IPS-18c (cell line): ENCODE results near the gene BOD1.
"Not testable (repeated sequence)": the region's sequence is repeated elsewhere in the genome, so short reads cannot be mapped to it uniquely, and the experiment has no call there.

Experiments used
- H3K4me3 ChIP-seq: 2 replicates; pipeline ENCODE4 v1.7.0; 2013; ENCODE audit warnings: low read depth, mild to moderate bottlenecking, low read length, moderate library complexity; ENCODE audit not compliant: insufficient read depth
- H3K9me3 ChIP-seq: one replicate; pipeline ENCODE4 v1.6.1; 2013; ENCODE audit warnings: mild to moderate bottlenecking, low read length, moderate library complexity; ENCODE audit not compliant: control insufficient read depth, insufficient read depth

The BOD1 gene

DNA sequence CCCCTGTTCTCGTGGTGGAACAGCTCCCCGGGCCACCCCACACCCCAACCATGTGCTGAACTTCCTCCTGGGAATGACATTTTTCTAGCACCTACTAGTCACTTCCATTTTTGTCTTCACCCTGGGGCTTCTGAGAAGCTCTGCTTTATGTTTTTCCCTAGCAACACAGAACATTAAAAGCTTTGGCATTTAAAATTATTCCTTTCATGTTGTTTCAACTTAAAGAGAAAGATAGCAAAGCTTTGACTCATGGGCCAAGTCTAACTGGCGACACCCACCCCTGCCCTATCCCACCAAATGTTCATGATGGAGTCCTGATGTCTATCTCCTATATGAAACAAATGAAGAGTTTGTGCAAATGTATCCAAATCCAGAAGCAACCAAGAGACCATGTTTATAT is 22.4 kb downstream of the BOD1 start:
- Histone ChIP-seq H3K9me3 (peaks cover 7% of the 10 kb centered on the region), H3K4me3 (no peak overlapping the region)

DNA sequence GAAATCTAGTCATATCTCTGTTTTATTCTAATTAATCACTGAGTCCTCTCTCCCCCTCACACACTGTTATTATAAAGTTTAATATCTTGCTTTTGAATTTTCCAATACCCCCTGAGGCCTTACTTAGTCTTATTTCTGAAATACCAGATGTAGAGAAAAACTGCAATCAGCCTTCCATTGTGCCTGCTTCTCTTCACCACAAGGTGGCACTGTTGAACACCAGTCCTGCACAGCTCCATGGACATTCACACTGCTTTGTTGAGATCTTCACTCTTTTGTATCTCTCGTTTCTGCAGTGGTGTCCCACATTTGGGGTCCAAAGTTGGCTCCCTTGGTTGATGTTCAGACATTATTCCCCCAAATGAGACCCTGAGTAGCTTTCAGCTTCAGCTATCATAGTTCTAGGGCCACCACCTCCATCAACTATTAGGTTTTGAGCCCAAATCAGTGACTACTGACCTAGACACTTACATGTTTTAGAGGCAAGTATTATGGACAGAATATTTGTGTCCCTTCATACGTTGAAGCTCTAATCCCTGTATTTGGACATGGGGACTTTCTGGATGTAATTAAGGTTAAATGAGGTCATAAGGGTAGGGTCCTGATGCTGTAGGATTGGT is 24.3 kb downstream of the BOD1 start:
- Histone ChIP-seq H3K9me3 (peaks cover 7% of the 10 kb centered on the region), H3K4me3 (no peak overlapping the region)

DNA sequence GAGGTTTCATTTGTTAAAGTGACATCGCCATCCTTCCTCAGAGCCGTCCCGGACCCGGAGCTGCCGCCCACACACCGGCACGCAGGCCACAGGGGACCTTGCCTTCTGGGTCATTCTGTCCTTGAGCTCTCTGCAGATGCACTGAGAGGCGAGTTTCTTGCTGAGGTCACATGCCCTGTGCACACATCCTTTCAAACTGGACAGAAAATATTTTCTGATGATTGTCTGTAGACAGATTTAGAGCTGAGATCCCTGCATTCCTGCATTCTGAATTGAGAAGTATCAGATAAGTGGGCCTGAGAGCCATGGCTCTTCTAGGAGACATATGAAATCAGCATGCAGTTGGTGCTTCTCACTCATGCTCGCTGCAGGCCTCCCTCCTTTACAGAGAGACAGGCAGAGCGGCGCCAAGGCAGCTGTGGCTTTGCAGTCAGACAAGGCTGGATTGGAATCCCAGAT is 25.4 kb downstream of the BOD1 start:
- Histone ChIP-seq H3K4me3 (no peak overlapping the region), H3K9me3 (peaks cover 9% of the 10 kb centered on the region)

DNA sequence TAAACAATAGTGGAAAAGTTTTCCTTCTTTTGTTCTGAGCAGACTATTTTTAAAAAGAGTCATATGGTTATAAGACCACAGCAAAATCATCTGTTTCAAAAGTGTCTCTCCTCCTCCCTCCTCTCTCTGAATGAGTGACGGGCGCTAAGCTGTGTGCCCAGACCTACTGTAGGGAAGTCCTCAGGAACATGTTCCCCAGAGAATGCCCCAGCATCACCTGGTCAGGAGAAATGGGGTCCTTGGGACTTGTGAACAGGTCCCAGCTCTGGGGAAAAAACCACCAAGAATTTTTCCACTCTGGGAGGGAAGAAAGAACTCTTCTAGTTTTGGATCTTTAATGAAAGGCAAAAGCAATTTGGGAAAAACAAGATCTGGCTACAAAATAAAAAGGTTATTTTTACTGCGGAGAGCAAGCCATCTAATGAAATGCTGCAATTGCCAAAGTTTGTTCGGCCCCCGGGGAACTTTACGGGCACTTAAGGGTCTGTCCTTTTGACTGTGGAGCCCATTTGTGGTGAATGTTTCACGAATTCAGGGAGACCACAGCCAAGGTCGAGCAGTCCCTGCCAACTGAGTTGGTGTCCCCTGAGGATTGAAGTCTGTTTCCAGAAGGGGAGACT is 25.9 kb downstream of the BOD1 start:
- H3K4me3 ChIP-seq: no peak overlapping the region; the same call in 1 of the 2 replicates
- H3K9me3 ChIP-seq: peaks cover 13% of the 10 kb centered on the region

DNA sequence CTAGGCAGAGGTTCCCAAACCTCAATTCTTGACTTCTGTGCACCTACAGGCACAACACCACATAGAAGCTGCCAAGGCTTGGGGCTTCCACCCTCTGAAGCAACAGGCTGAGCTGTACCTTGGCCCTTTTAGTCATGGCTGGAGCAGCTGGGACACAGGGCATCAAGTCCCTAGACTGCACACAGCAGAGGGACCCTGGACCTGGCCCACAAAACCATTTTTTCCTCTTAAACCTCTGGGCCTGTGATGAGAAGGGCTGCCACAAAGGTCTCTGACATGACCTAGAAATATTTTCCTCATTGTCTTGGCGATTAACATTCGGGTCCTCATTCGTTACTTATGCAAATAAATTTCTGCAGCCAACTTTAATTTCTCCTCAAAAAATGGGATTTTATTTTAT is 30.3 kb downstream of the BOD1 start:
- H3K9me3 ChIP-seq, H3K4me3 ChIP-seq: not testable (repeated sequence)

DNA sequence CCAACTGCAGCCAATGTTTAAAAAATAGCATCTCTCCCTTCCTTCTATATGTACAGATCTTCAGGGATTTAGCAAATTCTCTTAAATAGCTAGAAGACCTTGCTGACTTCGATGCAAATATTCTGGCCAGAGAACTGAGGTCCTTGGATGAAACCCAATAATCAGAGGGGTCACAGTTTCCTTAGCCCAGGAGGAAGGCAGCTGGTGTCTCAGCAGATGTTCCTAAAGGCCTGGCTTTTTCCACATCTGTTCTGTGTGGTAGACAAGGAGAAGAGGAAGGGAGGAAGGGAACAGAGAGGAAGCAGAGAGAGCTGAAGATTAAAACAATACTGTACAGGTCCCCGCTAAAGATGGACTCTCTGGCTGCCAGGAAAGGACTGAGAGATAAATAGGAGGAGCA is 33.1 kb downstream of the BOD1 start:
- H3K4me3 ChIP-seq: no peak overlapping the region
- peaks cover 6% of the 10 kb centered on the region for H3K9me3 ChIP-seq

DNA sequence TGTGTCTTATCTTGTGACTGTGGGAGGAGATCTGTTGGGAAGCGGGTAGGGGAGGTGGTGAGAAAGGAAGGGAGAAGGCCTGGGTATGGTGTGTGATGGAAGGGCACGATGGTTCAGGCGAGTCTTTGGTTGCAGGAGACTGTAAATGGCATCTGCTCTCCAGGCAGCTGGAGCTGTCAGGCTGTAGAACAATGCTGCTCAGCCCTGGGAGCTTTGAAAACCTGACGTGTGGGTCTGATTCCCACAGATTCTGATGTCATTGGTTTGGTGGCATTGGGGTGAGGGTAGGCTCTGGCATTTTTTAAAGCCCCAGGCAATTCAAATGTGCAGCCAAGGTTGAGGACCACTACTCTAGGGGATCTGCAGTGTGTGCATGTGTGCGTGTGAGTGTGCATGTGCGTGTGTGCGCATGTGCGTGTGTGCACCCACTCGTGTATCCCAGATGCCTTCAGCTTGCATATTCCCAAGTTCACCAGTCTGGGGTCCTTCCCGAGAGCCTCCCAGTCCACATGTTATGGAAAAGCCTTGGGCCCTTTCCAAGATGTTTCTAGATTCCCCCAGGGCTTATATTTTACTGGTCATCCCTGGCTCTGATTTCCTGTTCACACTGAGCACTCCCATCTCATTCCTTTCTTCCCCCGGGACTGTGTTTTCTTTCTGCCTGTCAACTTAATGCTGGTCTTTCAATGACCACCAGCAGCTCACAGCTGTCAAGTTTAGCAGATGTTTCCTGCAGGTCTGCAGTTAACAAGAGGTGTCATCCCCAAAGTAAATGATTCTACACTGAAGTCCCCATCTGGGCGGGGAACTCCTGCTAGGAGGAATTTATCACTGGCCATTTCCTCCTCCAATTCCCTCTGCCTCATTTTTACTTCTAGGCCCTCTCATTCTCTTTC is 34.0 kb downstream of the BOD1 start:
- peaks cover 6% of the 10 kb centered on the region for H3K9me3 ChIP-seq
- H3K4me3 ChIP-seq: no peak overlapping the region

DNA sequence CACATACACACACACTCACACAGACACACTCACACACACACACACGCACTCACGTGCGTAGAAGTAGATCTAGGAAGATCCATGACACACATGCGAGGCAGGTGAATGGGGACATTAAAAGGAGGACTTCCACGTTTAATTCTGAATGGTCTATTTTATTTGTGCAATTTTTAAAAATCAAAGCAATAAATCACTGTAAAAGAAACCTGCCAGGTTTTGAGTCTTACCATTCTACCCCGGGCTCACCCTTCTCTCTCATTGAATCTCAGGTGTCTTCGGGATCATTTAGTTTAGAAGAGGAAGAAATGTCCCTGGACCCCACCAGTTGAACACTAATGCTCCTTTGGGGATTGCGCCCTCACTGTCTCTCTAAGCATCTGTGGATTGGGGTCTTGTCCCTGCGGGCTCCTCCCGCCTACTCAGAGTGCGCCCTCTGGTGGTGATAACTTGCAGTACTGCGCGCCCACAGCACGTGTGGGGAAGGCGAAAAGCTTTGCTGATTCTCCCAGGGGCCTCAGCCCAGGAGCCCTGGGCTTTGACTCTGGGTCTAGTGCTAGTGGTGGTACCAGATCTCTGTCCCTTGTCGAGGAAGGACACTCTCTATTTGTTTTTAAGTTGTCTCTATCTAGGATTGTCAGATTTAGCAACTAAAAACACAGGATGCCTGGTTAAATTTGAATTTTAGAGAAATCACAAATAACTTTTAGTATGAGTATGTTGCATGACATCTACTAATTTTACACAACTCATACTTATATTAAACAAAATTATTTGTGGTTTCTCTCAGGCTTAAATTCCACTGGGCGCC is 34.8 kb downstream of the BOD1 start:
- H3K4me3 ChIP-seq: no peak overlapping the region

DNA sequence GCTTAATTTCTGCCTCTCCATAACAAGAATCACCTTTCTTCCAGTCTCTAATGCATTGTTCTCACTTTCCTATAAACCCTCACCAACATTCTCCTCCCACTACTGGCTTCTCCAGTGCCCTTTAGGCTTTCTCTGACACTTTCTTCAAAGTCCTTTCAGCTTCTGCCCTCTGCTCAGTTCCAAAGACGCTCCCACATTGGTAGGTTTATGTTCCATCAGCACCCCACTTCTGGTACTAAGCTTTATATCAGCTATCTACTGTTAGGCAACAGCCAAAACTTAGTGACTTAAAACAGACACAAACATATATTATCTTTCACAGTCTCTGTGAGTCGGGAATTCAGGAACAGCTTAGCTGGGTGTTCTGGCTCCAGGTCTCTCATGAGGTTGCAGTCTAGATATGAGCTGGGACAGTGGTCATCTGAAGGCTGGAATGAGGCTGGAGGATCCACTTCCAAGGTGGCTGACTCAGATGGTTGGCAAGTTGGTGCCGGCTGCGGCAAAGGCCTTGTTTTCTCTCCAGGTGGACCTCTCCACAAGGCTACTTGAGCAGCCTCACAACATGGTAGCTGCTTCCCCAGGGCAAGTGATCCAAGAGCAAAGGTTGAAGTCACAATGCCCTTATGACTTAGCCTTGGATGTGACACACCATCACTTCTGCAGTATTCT is 37.4 kb downstream of the BOD1 start:
- no peaks in the 10 kb centered on the region for H3K9me3 ChIP-seq
- H3K4me3 ChIP-seq: no peak overlapping the region

More for the DNA sequence above, 34.8 kb downstream of the BOD1 start:
- H3K9me3 ChIP-seq: peaks cover 6% of the 10 kb centered on the region

DNA sequence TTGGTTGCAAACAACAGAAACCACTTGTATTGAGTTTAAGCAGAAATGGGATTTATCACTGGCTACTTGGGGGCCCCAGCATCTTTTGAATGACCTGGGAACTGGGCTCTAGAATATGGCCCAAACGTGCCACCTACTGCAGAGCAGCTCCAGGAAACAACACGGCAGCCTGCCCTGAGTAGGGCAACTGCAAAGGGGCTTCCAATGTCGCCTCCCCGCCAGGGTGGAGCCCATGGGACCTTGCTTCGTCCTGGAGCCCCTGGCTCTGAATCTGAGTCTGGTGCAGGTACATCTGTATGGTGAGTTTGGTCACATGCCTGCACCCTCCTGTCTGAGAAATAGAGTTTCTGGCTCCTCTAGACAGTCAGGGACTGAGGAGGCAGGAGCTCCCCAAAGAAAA is 38.6 kb downstream of the BOD1 start:
- Histone ChIP-seq H3K9me3 (no peaks in the 10 kb centered on the region), H3K4me3 (no peak overlapping the region)

DNA sequence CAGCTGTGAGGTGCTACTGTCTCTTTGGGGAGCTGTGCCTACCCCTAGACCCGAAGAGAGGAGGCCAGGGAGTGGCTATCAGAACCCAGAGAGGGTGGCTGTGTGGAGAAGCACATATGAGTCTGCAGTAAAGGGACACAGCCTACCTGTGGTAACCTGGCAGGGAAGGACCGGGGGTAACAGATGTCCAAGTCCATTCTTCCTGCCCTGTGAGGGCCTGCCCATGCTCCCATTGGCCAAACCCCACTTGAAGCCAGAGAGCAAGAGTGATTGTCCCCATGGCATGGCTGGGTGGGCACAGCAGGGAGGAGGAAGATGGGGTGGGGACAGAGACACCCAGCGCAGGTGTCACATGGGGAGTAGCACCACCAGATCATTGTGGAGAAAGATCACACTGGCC is 39.3 kb downstream of the BOD1 start:
- no peaks in the 10 kb centered on the region for H3K9me3 ChIP-seq
- H3K4me3 ChIP-seq: no peak overlapping the region

DNA sequence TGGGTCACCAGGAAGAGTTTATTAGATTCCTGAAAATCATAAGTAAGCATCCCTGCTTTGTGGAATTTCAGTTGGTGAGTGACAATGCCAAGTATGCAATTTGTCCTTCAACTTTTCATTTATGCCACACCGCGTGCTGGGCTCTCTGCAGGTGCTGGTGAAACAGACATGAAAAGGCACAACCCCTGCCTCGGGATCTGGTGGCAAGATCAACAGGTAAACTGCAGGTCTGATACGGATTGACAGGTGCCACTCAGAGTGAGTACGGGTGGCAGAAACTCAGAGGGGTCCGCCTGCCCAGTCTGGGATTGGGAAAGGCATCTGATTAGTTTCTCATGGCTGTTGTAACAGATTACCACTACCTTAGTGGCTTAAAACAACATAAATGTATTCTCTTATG is 40.5 kb downstream of the BOD1 start:
- Histone ChIP-seq H3K4me3 (no peak overlapping the region), H3K9me3 (no peaks in the 10 kb centered on the region)

DNA sequence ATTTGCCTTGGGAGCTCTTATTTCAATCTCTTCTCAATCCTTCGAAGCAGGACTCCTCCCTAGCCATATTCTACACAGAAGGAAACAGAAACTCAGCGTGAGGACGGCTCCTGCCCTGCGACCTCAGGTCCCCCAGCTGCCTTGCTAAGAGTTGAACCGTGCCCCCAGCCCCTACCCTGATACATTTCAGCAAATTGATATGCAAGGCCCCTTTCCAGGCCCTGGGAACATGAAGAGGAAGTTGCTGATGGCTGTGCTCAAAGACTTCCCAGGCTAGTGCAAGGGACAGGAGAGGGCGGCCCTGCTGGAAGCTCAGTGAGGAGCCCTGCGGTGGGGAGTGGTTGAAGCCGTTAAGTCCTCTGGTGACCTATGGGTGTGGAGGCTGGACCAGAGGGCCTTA is 41.5 kb downstream of the BOD1 start:
- no peak overlapping the region for H3K4me3 ChIP-seq
- H3K9me3 ChIP-seq: no peaks in the 10 kb centered on the region

DNA sequence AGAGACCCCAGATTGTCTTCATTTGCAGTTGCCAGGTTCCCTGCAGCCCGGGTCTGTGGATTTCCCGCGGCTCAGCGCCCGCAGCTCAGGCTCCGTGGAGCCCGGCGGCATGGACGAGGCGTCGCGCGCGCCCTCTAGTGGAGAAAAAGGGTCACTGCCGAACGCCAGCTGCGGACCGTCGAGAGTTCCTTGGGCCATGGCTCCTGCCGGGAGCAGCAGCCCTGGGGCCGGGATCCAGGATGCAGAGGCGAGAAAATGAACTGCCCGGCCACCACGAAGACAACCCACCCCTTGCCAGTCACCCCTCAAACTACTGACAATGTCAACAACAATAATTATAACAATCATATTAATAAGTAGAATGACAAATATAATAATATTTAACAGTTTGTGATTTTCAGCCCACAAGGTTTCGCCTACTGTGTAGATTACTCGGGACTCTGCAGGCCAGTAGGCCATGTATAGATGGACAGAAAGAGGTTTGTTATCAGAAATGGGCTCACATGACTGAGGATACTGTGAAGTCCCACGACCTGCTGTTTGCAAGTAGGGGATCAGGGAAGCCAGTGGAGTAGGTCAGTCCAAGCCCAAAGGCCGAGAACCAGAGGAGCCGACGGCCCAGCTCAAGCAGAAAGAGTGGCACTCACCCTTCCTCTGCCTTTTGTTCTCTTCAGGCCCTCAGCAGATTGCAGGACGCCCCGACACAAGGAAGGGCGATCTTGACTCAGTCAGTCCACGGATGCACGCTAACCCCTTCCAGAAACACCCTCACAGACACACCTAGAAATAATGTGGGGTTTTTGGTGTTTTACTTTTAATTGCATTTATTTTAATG is 43.1 kb downstream of the BOD1 start:
- Histone ChIP-seq H3K4me3 (peak overlapping the region; percentile 29; the same call in 1 of the 2 replicates), H3K9me3 (no peaks in the 10 kb centered on the region)

DNA sequence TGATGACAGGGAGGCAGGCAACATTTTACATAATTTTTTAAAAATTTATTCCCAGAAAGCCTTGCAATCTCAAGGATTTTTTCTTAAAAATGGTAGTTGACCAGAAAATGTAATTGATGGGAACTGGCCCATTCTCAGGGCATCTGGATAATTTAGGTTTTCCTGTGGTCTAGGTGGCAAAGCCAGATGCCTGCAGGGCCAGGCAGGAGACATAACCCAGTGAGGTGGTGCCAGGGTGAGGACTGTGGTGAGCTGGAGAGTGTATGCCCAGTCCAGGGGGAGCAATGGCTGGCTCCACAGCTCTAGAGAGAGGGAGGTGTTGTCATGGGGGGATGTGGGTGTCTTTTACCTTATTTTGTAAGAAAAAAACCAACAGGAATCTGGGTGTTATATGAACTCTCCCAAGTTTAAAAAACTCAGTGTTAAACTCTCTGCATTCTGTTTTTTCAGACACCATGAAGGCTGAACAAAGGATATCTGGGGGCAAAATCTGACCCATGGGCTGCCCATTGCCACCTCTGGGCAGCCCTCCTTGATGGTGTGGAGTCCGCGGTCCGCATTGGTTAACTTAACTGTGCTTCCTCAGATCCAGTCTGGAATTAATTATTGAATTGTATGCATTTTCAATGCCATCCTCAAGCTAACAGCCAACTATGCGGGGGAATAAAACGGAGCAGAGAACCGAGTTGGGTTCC is 43.9 kb downstream of the BOD1 start:
- peak overlapping the region; percentile 29; the same call in 1 of the 2 replicates for H3K4me3 ChIP-seq

More for the DNA sequence above, 43.9 kb downstream of the BOD1 start:
- H3K9me3 ChIP-seq: no peaks in the 10 kb centered on the region
